H1 (cell line): Measurements from ENCODE around the gene RESF1. TPM values are rescaled to one million over a fixed set of nuclear protein-coding genes. Genes with fewer than 3 reads are reported as not detected.

ENCODE experiments used
- CHD2 ChIP-seq: IDR thresholded peaks from 2 replicates; pipeline ENCODE4 v1.6.1; 2012; ENCODE audit warnings: low read length, improper control_type of control experiment
- CHD7 ChIP-seq: fragments of 300-600 bp; sonication (generic); IDR thresholded peaks from 2 replicates; pipeline ENCODE4 v1.7.1; 2012; ENCODE audit warnings: low read length, moderate library complexity, mild to moderate bottlenecking, inconsistent platforms; ENCODE audit not compliant: insufficient replicate concordance
- CREB1 ChIP-seq: IDR thresholded peaks from 2 replicates; pipeline ENCODE4 v1.6.1; 2012; ENCODE audit warnings: inconsistent platforms
- E2F6 ChIP-seq: IDR thresholded peaks from 2 replicates; pipeline ENCODE4 v1.6.1; 2012; ENCODE audit warnings: inconsistent platforms
- EP300 ChIP-seq, 2 experiments: IDR thresholded peaks; 1 replicate in 1 of 2; 2 replicates in 1 of 2; pipeline ENCODE4 v1.6.1; 2011 to 2012; ENCODE audit warnings: low read depth in 2 of 2, low read length in 2 of 2, mild to moderate bottlenecking in 2 of 2, borderline replicate concordance in 1 of 2, inconsistent platforms in 1 of 2, moderate library complexity in 1 of 2
- RFX5 ChIP-seq: IDR thresholded peaks from 2 replicates; pipeline ENCODE4 v1.6.1; 2011; ENCODE audit warnings: low read depth, low read length, improper control_type of control experiment, borderline replicate concordance
- SUZ12 ChIP-seq: fragments of 200-600 bp; sonication (generic); IDR thresholded peaks from 2 replicates; pipeline ENCODE4 v1.6.1; 2012; ENCODE audit warnings: mild to moderate bottlenecking, inconsistent platforms, low read length, moderate library complexity, mixed read lengths
- TAF1 ChIP-seq: IDR thresholded peaks from 2 replicates; pipeline ENCODE4 v1.6.1; 2011; ENCODE audit warnings: mild to moderate bottlenecking, low read depth, low read length
- YY1 ChIP-seq: IDR thresholded peaks from 2 replicates; pipeline ENCODE4 v1.6.1; 2011; ENCODE audit warnings: low read depth, mild to moderate bottlenecking, low read length
- polyA plus RNA-seq, 7 experiments: library from polyadenylated mRNA; depleted of rRNA in 3 of 7; stranded (reverse) in 5 of 7; unstranded in 2 of 7; fragments of >200 nt in 5 of 7; fragments of 200-250 nt in 2 of 7; gene quantifications; 1 replicate in 5 of 7; 2 replicates in 1 of 7; 4 replicates in 1 of 7; pipeline versions ENCODE4 v1.2.1 to v1.2.3, GENCODE V29; 2011 to 2013; ENCODE audit warnings: missing spikeins in 2 of 7, mixed read lengths in 2 of 7
- total RNA-seq: library from RNA; stranded (reverse); fragmentation: NEBNext Ultra II Directional; extraction: Animal tissue kit (Norgen Biotek cat#: 25700); gene quantifications from 2 replicates; pipeline ENCODE4 v1.2.1, GENCODE V29; 2021
- TF ChIP-seq, protein P1 (sequence below): IDR thresholded peaks from 2 replicates; pipeline ENCODE4 v1.6.1; 2011; ENCODE audit warnings: low read depth, mild to moderate bottlenecking, low read length; ENCODE audit not compliant: insufficient read depth

RESF1 gene
- total and polyA plus RNA-seq, 2 of the 8 experiments (the other 6 are each of a cell fraction or from before 2014, with no cell fraction given): 64.3 to 128 TPM

DNA sequence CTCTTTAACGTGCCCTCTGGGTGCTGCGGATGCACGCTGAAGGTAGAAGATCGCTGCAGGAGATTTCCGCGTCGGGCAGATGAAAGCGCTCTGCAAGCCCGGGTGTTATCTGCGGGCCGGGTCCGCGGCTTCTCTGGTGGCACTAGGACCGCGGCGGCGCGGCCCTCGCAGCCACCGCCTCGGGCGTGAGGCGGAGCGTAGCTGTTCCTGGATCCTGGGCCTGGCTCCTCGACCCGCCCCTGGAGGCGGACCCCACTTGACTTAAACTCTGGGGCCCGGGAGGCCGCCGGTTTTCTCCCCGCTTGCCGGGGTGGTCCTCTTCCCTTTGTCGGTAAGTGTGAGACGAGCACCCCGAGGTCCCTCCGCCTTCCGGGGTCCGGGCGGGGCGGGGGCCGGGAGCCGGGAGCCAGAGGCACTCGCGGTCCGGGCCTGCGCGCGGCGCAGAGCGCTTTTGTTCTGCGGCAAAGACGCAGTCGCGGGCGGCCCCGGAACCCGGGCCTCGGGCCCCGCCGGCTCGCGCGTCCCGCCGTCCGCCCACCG lies at the start of gene RESF1 (continued):
- TF ChIP-seq CHD2 (no peak), CREB1 (peak; percentile 51), RFX5 (no peak), E2F6 (peak; percentile 25; the same call in 1 of the 2 replicates), TAF1 (peak; percentile 85), EP300 (IDR thresholded peaks at IDR 0.05; ENCODE audit: borderline replicate concordance in 1 of 2, low read depth in 2 of 2, low read length in 2 of 2) (peak in 1 of 2 experiments; percentile 40; a peak in 1 of 3 replicates), YY1 (0 out of 2 replicates have a peak, but pooled peaks have one; percentile 30), SUZ12 (no peak), CHD7 (no peak)
- TF ChIP-seq, protein P1, sequence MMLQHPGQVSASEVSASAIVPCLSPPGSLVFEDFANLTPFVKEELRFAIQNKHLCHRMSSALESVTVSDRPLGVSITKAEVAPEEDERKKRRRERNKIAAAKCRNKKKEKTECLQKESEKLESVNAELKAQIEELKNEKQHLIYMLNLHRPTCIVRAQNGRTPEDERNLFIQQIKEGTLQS: no peak
